HG02885 (cell line): Measurements from ENCODE around the gene MBL2.

ENCODE experiments used
- ATAC-seq: cut with Tn5 transposase; IDR thresholded peaks from one replicate; pipeline ENCODE4 v1.9.1; 2021; ENCODE audit warnings: mild to moderate bottlenecking; ENCODE audit not compliant: unreplicated experiment, poor library complexity

The MBL2 gene

DNA sequence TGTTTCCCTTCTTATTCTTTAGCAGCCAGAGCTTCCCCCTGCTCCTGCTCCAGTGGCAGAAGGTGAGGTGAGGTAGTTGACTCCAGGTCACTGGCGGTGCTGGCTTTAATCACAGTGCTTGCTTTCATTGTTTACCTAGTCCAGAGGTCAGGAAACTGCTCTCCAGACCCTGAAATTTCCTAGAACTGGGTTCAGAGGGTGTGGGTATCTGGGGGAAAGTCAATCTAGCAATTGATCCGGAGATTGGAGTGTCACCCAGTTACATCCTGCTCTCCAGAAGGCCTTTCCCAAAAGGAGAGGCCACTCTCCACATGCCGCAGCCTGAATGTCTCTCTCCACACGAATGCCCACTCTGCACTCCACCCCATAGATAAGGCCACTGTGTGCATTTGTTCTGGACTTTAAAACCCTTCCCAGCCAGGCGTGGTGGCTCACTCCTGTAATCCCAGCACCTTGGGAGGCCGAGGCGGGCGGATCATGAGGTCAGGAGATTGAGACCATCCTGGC, 2.1 kb upstream of the MBL2 start:
- ATAC-seq: no peak

- no peak for ATAC-seq
Observed at GRCh38 chr10:52774182-52774581, 1.6 kb upstream of the MBL2 start.

DNA sequence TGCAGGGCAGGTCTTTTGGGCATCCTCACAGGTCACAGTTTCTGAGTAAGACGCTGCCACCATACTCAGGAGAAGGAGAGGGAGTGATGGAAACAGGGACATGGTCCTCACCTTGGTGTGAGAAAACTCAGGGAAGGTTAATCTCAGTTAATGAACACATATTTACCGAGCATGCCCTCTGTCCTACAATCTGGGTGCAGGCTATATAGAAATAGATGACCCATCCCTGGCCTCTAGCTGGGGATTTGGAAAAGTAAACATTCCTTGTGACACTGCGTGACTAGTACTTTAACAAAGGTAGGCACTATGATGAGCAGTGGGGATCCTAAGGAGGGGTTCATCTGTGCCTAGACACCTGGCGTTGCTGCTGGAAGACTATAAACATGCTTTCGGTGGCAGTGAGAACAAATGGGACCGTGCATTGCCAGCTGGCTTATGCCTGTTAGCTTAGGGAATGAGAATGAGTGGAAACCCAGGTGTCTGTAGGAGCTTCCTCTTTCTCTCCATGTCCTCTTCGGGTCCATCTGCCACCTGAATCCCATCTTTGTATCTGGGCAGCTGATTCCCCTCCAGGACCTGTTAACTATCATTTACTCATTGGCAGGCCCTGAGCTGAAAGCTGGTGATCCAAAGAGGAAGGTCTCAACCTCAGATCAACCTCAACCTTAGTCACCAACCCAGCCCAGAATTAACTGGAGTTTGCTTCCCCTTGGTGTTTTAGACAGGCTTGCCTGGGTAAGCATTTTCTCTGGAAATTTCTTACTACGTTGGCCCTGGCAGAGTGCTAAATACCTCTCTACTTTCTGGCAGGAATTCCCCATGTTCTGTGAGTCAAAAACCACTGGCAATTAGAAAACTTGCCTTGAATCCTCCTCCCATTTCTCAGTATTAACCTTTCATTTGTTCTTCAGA, 794 bp downstream of the MBL2 start:
- ATAC-seq: no peak

- no peak for ATAC-seq
Observed at GRCh38 chr10:52770904-52771303, 1.7 kb downstream of the MBL2 start.

DNA sequence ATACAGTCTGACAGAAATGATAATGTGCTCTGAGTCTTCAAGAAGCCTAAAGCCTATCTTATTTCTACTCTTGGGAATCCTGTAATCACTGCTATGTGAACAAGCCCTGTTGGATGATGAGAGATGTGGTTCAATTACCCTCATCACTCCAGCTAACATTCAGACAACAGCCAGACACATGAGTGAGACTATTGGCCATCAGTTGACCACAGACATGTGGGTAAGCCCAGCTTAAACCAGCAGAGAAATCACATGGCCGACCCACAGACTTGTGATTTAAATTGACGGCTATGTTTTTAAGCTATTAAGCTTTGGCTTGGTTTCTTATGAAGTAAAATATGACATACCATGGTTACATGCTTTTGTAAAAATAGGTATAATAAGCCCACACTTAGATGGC, 2.6 kb downstream of the MBL2 start:
- ATAC-seq: no peak

DNA sequence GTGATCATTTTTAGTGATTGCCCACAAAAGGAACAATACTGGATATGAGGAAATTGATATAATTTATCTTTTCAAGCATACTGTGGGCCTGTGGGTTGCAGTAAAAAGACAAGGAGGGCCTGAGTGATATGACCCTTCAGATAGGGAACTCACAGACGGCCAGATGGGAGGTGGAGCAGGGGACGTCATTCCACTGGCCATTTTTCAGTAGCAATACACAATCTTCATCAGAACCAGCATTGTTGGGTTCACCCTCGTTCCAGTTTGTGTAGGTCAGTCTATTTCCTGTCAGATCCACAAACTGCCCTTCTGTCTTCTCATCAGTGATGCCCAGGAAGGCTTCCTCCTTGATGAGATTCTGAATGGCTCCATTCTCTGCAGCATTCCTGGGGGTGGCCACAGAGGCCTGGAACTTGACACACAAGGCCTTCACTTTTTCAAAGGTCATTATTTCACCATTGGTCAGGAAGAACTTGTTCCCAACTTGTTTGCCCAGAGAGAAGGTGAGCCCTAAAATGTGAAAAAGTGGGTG, 4.5 kb downstream of the MBL2 start:
- ATAC-seq: no peak

GRCh38 chr10:52762088-52762487, 10.5 kb downstream of the MBL2 start:
- ATAC-seq: no peak

GRCh38 chr10:52759154-52759553, 13.4 kb downstream of the MBL2 start:
- no peak for ATAC-seq

DNA sequence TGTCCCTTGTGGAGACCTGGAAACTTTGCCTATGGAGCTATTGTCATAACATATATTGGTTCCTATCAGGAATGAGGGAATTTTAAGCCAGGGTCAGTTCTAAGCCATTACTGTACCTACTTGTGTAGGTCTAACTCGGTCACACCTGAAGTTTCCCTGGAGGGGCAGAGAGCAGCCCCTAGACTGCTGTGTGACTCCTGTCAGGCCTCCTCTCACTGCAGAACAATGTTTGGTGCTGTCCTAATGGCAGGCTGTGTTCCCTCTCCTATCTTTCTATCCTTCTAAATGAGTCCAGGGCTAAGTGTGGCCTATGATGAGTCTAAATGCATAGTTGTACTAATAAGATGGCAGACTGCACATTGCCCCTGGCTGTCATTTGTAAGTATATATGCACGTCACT, 14.2 kb downstream of the MBL2 start:
- no peak for ATAC-seq

DNA sequence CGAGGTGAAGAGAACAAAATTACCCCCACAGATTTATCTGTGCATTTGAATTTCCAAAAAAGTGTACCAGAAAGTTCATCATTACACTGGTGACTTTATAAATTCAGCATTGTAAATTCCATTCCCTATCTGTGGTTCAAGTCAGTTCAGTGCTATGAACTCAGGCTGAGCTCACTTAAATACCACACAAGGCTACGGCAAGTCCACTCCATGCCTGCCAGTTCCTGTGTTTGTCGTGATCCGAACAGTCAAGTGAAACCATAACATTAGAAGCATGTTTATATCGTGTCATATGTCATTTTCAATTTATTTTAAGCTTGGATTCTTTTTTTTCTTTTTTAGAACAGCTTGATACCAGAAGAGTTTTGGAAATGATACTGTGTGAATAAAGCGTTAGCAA, 14.8 kb downstream of the MBL2 start:
- no peak for ATAC-seq

- no peak for ATAC-seq
Observed at GRCh38 chr10:52756966-52757365, 15.6 kb downstream of the MBL2 start.

DNA sequence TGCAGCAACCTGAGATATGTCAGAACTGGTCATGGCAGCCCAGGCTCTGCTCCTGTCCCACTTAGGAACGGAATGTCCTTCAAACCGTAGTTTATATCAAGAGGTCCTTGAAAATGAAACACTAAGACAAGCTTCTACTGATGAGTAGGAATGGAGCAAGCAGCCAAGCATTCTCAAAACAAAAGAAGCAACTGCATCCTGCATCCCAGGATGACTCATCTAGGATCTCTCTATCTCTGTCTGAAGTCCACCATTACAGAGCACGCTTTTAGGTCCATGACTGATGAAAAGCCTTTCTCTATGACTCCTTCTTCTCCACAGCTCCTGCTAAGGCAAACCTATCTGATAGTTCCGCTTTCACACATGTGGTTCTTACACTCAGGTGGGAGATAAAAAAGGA, 16.3 kb downstream of the MBL2 start:
- ATAC-seq: no peak

DNA sequence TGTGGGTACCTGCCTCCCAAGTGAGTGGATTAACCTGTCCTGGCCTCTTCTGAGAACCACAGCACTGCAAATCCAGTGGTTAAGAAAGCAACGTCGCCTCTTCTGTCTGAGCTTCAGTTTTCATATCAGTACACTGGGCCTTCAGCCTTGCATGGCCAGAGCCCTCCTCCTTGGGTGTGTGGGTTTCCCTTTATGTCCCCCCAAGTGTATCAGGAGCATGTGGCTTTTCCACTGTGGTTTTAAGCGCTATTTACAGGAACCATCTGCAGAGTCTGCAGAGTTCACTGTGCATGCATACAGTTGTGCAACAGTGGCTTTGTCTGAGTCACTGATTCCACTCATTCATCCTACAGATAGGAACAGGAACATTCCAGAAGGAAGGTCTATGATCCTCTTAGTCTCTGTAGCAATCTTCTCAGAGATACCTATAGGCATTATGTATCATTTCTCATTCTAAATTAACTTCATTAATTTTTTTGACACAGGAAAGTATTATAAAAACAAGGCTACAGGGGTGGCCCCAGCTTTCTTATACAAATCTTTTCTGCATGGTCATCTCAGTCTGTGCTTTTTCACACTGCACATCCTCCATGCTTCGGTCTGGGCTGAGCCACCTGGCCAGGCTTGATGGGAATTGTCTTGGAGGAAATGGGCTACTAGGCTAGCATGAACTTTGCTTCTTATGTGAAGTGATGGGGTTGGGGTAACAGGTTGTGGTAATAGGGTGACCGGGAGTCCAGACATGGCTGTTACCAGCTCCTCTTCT, 17.1 kb downstream of the MBL2 start:
- ATAC-seq: peak; percentile 49

DNA sequence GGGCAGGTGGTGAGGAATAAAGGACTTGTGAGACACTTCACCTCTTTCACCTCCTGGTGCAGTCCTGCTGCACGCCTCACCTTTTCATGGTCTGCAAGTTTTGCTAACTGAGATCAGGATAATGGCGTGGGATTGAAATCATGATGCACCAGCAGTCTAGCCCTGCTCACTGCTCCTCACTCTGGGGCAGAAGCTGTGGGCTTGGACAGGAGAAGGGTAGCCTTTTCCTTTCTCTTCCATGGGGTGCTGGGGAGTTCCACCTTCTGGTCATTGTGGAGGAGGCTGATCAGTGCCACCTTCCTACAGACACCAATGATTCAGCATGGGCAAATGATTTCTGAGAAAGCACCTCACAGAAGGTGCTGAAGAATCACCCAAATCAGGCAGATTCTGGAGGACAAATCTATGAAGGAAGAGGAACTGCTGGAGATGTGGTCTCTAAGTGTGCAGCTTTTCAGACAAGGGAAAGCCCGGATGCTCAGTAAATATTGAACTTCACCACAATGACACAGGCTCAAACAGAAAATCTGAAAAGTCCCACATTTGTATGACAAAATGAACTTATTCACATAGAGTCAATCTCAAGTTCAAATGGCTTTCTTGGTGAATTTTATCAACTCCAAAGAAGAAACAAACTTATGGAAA, 19.7 kb downstream of the MBL2 start:
- ATAC-seq: no peak

DNA sequence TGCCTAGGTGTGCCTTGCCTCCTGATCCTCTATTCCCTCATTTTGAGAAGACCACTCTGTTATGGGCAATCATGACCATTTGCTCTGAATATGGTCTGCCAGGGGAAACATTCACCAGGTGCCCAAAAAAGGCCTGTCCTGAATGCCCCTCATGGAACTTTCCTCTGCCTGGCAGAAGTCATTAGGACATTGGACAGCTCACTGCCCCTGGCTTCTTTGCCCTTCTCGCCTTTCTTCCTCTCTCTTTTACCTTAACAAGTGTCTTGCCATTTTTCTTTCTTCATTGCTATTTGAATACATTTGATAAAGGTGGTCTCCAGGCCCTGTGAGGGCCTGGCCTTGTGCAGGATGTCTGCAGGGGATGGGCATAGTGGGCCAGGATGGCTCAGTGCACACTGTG, 20.3 kb downstream of the MBL2 start:
- no peak for ATAC-seq

DNA sequence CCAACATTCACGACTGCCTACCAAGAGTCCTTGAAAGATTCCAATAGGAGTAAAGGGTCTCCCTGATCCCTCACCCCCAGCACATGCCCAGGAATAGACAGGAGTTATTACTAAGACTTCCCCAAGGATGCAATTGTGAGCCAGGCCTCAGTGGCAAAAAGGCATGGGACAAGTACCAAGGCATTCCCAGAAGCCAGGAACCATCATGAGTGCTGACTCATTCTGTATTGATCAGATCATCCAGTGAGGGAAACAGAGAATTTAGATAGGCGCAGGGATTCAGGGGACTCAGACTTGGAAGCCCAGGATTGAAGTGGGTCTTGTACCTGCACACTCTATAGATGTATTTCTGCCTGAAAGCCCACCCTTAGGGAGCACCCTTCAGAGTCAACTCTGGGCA, 21.2 kb downstream of the MBL2 start:
- ATAC-seq: no peak

- ATAC-seq: no peak
Observed at GRCh38 chr10:52750629-52751028, 22.0 kb downstream of the MBL2 start.

- ATAC-seq: no peak
Observed at GRCh38 chr10:52747694-52748093, 24.9 kb downstream of the MBL2 start.

DNA sequence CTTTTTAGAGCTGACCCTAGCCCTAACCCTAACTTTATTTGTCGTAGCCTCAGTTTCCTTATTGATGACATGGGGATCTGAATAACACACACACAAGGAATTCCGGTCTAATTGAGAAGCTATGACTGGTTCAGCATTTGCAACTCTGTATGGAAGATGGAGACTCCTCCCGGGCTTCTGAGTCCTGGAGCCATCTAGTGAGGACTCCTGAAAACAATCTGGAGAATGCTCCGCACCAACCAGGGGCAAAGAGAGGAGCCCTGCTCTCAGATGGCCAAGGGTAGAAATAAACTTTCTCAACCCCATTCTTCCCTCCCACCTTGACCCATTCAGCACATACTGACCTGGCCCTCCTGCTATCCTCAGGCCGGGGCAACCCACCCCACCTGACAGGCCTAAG, 26.4 kb downstream of the MBL2 start:
- ATAC-seq: no peak

- ATAC-seq: no peak
Observed at GRCh38 chr10:52744057-52744805, 28.4 kb downstream of the MBL2 start.
